PC-9 (cell line): Measurements from ENCODE around the gene SAMSN1. TPM values are rescaled to one million over a fixed set of nuclear protein-coding genes. Genes with fewer than 3 reads are reported as not detected.

Source experiments
- BruUV-seq: library from RNA; stranded (reverse); fragments of 400-500 nt; replicated peaks from 2 replicates; lab custom pipeline; 2021; lab: Mats Ljungman, UMichigan
- CTCF ChIA-PET: fragments of 300-600 bp; sonication (Branson Sonifier 250); formaldehyde crosslinking; loops from one replicate; lab custom pipeline; 2022; ENCODE audit warnings: antibody characterized with exemption; lab: Charles Lee
- POLR2A ChIA-PET: fragments of 300-600 bp; sonication (Branson Sonifier 250); formaldehyde crosslinking; loops from one replicate; lab custom pipeline; 2022; ENCODE audit warnings: antibody characterized with exemption; ENCODE audit not compliant: unreplicated experiment; lab: Charles Lee
- DNase-seq, 2 experiments: peaks; one replicate each; pipeline versions ENCODE4 v3.0.0 to v3.0.0-alpha.2; 2015 to 2022; ENCODE audit warnings: mixed read lengths in 1 of 2
- H2AFZ ChIP-seq: fragments of 200-600 bp; sonication (generic); 2 replicates; pipeline ENCODE4 v1.8.1; 2017; ENCODE audit warnings: antibody characterized with exemption
- H3F3A ChIP-seq: fragments of 200-600 bp; sonication (generic); 2 replicates; pipeline ENCODE4 v1.8.1; 2017; ENCODE audit warnings: antibody characterized with exemption, mild to moderate bottlenecking, low read depth; ENCODE audit not compliant: insufficient read depth
- H3K27ac ChIP-seq: fragments of 200-600 bp; sonication (generic); 2 replicates; pipeline ENCODE4 v1.6.1; 2016; ENCODE audit warnings: mixed run types
- H3K27me3 ChIP-seq: fragments of 200-600 bp; sonication (generic); 2 replicates; pipeline ENCODE4 v1.6.1; 2016; ENCODE audit warnings: low read depth, mixed run types; ENCODE audit not compliant: insufficient read depth
- H3K36me3 ChIP-seq: fragments of 200-600 bp; sonication (generic); 2 replicates; pipeline ENCODE4 v1.6.1; 2016; ENCODE audit warnings: low read depth, mixed run types
- H3K4me1 ChIP-seq: fragments of 200-600 bp; sonication (generic); replicated peaks from 2 replicates; pipeline ENCODE4 v1.6.1; 2016; ENCODE audit warnings: mixed run types; ENCODE audit not compliant: insufficient read depth
- H3K4me2 ChIP-seq: fragments of 200-600 bp; sonication (generic); 2 replicates; pipeline ENCODE4 v1.6.1; 2017; ENCODE audit warnings: mixed run types
- H3K4me3 ChIP-seq: fragments of 200-600 bp; sonication (generic); 2 replicates; pipeline ENCODE4 v1.6.1; 2016; ENCODE audit warnings: mixed run types
- H3K79me2 ChIP-seq: fragments of 200-600 bp; sonication (generic); 2 replicates; pipeline ENCODE4 v1.6.1; 2017; ENCODE audit warnings: low read depth, mixed run types
- H3K9me2 ChIP-seq: fragments of 200-600 bp; sonication (generic); 2 replicates; pipeline ENCODE4 v1.8.1; 2017; ENCODE audit warnings: mild to moderate bottlenecking; ENCODE audit not compliant: insufficient read depth
- H3K9me3 ChIP-seq: fragments of 200-600 bp; sonication (generic); 2 replicates; pipeline ENCODE4 v1.8.1; 2016; ENCODE audit warnings: low read depth; ENCODE audit not compliant: insufficient read depth
- H4K20me1 ChIP-seq: fragments of 200-600 bp; sonication (generic); 2 replicates; pipeline ENCODE4 v1.8.1; 2017; ENCODE audit not compliant: insufficient read depth
- CTCF ChIP-seq: fragments of 200-600 bp; sonication (generic); conservative IDR thresholded peaks from 2 replicates; pipeline ENCODE4 v1.6.1; 2017; ENCODE audit warnings: mixed run types, antibody characterized with exemption, mild to moderate bottlenecking, moderate library complexity
- EZH2 ChIP-seq: fragments of 200-600 bp; sonication (generic); IDR thresholded peaks from 2 replicates; pipeline ENCODE4 v1.8.0; 2017; ENCODE audit warnings: antibody characterized with exemption, low read depth
- intact Hi-C: fragments of 100-400 bp; cut with micrococcal nuclease; formaldehyde crosslinking; loops from one replicate; pipeline ENCODE4 v1.10.0; 2022; ENCODE audit not compliant: unreplicated experiment
- total RNA-seq: library from RNA; stranded (reverse); gene quantifications from 2 replicates; pipeline ENCODE4 v1.2.3, GENCODE V29; 2021

Gene SAMSN1
- total RNA-seq, 1 experiment from 2014 or later: 0.41 TPM

DNA sequence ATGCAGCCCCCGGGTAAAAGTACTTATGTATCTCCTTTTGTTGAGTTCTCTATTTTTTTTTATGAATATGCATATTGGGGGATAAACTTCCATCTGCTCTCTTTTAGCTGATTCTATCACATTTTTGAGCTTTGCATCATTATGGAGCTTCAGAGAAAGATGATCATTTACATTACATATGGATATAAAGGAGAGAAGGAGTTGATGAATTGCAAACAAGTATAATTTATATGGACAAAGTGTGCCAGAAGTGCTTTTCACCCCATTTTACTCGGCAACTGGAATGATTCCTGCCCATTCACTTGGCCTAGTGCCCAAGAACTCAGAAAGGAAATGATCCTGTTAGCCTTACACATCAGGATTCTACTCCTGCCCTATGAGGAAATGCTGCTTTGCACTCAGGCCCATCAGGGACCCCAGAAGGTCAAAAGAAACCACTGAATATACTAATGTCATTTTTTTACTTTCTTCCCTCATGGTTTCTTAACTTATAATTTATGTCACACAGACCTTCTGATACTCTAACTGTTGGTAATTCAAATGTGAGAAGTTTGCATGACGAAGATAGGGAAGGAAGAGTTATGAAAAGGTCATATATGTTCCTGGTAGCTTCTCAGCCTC, 65.6 kb downstream of the SAMSN1 start:
- intact Hi-C loops: no loop called here
- DNase-seq: no peak
- BruUV-seq: no TSS peak

DNA sequence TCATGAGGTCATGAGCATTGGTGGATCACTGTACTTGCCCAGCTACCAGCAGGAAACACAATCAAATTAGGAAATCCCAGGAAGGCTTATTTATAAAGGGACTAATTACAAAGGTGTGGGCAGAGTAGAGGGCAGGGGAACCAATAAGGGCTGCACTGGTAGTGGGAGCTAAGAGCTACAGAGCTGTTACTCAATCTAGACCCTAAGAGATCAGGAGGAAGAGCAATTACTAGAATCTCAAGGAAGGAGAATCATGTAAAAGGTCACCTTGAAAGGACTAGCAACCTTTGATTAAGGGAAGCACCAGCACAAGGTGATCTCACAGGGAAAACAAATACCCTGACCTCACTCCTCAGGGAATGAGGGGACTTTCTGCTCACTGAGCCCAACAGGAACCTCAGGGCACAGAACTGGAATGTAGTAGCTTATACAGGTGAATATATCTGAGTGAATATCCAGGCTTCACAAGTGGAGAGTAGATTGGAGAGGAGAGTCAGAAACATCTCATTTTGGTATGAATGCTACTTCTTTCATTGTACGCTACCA, 66.8 kb downstream of the SAMSN1 start:
- Histone ChIP-seq H3F3A (no peaks in the 10 kb centered on the region), H3K27ac (no peak overlapping the region), H3K36me3 (no peaks in the 10 kb centered on the region), H3K27me3 (no peaks in the 10 kb centered on the region), H3K9me2 (no peaks in the 10 kb centered on the region), H3K9me3 (no peaks in the 10 kb centered on the region), H3K4me3 (no peak overlapping the region), H3K79me2 (no peaks in the 10 kb centered on the region), H3K4me1 (no peaks in the 10 kb centered on the region), H4K20me1 (no peaks in the 10 kb centered on the region), H2AFZ (no peak overlapping the region), H3K4me2 (no peak overlapping the region)
- no TSS peak for BruUV-seq
- POLR2A ChIA-PET: no interaction called here
- DNase-seq: no peak
- TF ChIP-seq CTCF: no peak
- CTCF ChIA-PET: no interaction called here
- intact Hi-C loops: no loop called here

More for the DNA sequence above, 65.6 kb downstream of the SAMSN1 start:
- ChIA-PET CTCF (no interaction called here), POLR2A (no interaction called here)
- no peaks in the 10 kb centered on the region for H3K4me1 ChIP-seq
- no peaks in the 10 kb centered on the region for H3K36me3 ChIP-seq
- no peak for TF ChIP-seq EZH2
- TF ChIP-seq CTCF: no peak
- no peaks in the 10 kb centered on the region for H3K9me3 ChIP-seq
- no peaks in the 10 kb centered on the region for H4K20me1 ChIP-seq
- H3K27me3 ChIP-seq: no peaks in the 10 kb centered on the region
- no peaks in the 10 kb centered on the region for H3K79me2 ChIP-seq
- no peak overlapping the region for H3K4me2 ChIP-seq
- no peaks in the 10 kb centered on the region for H3K9me2 ChIP-seq
- no peak overlapping the region for H3K27ac ChIP-seq
- no peaks in the 10 kb centered on the region for H3F3A ChIP-seq
- H2AFZ ChIP-seq: no peak overlapping the region
- H3K4me3 ChIP-seq: no peak overlapping the region

DNA sequence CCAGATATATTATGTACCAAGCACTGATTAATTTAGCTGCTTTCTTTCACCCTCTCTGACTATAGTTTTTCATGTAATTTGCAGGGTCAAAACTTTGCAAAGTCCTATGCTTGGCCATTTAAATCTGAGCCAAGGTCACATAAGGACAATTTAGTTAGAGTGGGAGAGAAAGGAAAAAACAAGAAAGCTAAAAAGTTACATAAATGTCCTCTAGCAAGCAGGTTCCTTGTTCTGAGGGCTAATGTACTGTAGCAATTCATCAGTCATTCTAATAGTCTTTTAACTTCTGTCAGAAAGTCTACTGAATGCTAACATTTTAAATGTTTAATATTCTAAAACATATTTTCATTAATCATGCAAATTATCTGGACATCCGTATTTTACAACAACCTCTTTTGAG, 68.3 kb downstream of the SAMSN1 start:
- intact Hi-C loops: no loop called here
- Histone ChIP-seq H3K4me2 (no peak overlapping the region), H3K4me3 (no peak overlapping the region), H3K27ac (no peak overlapping the region), H3K4me1 (no peaks in the 10 kb centered on the region), H3F3A (no peaks in the 10 kb centered on the region), H3K27me3 (no peaks in the 10 kb centered on the region), H3K9me2 (no peaks in the 10 kb centered on the region), H3K9me3 (no peaks in the 10 kb centered on the region), H3K36me3 (no peaks in the 10 kb centered on the region), H3K79me2 (no peaks in the 10 kb centered on the region), H4K20me1 (no peaks in the 10 kb centered on the region), H2AFZ (no peak overlapping the region)
- BruUV-seq: no TSS peak
- ChIA-PET CTCF (no interaction called here), POLR2A (no interaction called here)
- TF ChIP-seq CTCF: no peak
- TF ChIP-seq EZH2: no peak
- no peak for DNase-seq
